Activated CD4-positive, alpha-beta T cell treated with anti-CD3 and anti-CD28 coated beads for 4 hours (primary cell): Measurements from ENCODE around the gene NKPD1.

Experiments used
- DNase-seq, 2 donors: peaks; one replicate each; pipeline ENCODE4 v3.0.0-alpha.2; 2020

Gene NKPD1

DNA sequence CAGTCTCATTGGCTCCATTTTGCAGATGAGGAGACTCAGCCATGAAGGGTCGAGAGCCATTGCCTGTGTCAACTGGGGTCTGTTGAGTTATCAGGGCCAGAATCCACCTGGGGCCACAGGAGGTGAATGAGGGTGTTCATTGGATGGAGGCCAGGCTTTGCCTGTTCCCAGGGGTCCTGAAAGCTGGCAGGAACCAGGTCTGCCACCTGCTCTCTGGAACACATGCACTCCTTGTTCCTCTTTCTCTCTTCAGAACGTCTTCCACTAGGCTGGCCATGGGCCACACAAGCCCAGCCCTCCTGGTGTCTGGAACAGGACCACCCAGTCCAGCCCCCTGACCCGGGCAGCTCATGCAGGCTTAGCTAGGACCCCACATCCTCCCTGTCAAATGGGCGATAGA is 46.7 kb downstream of the NKPD1 start:
- DNase-seq: no peak

DNA sequence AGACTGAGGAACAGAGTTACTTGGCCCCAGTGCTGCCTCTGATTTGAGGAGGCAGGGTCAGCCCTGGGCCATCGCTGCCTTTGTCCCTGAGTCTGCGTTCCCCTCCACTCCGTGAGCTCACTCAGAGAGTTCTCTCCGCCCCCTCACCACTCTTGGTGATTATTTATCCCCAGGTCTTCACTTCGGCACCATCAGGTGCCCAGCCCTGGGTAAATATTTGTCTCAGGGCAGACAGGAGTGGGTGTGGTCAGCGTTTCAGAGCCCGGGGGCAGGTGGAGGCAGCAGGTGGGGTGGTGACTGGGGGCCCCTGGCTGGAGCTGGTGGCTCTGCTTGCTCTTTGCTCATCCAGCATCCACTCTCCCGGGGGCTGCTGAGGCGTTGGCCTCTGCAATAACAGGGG is 47.2 kb downstream of the NKPD1 start:
- no peak for DNase-seq

DNA sequence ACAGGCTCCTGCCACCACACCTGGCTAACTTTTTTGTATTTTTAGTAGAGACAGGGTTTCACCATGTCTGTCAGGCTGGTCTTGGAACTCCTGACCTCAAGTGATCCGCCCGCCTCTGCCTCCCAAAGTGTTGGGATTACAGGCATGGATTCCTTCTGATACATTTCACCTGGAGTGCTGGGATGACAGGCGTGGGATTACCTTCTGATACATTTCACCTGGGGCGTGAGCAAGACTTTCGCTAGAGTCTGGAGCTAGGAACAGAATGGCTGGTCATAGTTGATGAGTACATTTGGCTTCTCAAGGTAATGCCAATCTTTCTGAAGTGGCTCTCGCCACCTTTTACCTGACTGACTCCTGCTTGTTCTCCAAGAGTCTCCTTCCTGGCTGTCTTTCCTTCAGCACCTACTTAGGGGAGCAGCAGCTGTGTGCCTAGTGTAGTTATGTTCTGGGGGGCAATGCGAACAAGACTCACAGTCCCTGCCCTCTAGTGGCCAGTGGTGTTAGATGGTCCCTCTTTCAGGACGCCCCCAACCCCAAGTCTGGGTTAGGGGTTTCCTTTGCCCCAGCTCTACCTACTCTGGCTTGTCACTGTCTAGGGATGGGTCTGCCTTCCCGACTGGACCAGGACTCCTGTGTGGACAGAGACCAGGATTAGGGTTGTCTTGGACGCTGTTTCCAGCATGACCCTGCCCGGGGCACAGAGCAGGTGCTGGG is 48.5 kb downstream of the NKPD1 start:
- no peak for DNase-seq
